ENCODE measurements around the gene SYNC. TPM values are rescaled to one million over a fixed set of nuclear protein-coding genes. Genes with fewer than 3 reads are reported as not detected.

Gene SYNC
- total and polyA plus RNA-seq, 10 of the 15 experiments (the other 5 are each of a cell fraction or from before 2014, with no cell fraction given): 0.04 to 0.12 (median 0.05) TPM; not detected in 7

DNA sequence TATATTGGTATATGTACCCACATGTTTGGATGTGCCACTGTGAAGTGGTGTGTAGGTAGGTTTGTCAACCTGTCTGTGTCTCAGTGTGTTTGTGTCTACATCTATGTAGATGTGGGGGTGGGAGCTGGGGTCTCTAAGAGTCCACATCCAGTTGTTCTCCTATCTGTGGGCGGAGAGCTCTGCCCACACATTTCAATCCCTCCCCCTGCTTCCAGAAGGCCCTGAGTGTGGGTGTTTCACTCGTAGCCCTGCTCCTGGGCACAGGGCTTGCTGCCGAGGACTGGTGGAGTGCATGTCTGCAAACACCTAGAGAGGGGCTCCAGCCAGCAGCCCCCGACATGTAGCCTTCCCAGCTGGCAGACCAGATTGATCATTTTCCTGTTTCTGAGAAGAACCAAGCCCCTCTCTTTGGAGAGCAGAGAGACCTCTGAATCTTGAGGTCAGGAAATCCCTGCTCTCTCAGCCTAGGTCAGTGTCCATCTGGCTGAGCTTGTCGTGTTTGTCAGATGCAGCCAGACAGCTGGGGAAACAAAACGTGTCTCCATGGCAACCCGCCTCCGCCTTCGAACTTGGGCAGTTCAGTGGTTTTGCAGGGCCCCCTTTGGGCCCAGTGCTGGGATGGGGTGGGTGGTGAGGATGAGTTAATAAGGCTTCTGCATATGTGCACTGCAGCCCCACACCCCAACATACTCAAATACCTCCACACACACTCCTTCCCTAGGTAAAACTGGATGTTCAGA, 31.2 kb upstream of the SYNC start:
- in situ Hi-C loops (cut with MboI) (no loop called here), intact Hi-C loops (cut with micrococcal nuclease; ENCODE audit: unreplicated experiment) (no loop called here)
- 11% methylated on average over 9 of the region's 9 CpGs for WGBS (ENCODE audit: insufficient coverage, insufficient replicate concordance, low lambda C conversion rate, missing lambda C conversion rate)
- SMC1A ChIA-PET (ENCODE audit: uncharacterized antibody, unreplicated experiment): interaction anchor here (0.6 to 1.7 kb wide), 5 partner anchors 21 to 42 kb away, joined by 3 to 8 read pairs (median 3); no protein-coding TSS in a partner anchor
- H3K4me3 ChIP-seq: no peak overlapping the region
- no peaks in the 10 kb centered on the region for H3K9me3 ChIP-seq (replicated peaks; ENCODE audit: control insufficient read depth, insufficient read depth, low read length)
- H3K27ac ChIP-seq (ENCODE audit: control insufficient read depth, insufficient read depth): no peak overlapping the region
- CTCF ChIA-PET: interaction anchor here (0.8 to 2.6 kb wide), 6 partner anchors 9 to 39 kb away, joined by 3 to 12 read pairs (median 6); no protein-coding TSS in a partner anchor
- H3K79me2 ChIP-seq (ENCODE audit: control insufficient read depth, insufficient read depth, low read length): no peaks in the 10 kb centered on the region
- no peaks in the 10 kb centered on the region; a peak in 1 of 4 replicates for H3K27me3 ChIP-seq (replicated peaks in 1 of 2; ENCODE audit: control insufficient read depth in 2 of 2, insufficient read depth in 2 of 2, low read length in 1 of 2)
- H2AFZ ChIP-seq (ENCODE audit: control insufficient read depth, low read depth, low read length): no peak overlapping the region
- H3K36me3 ChIP-seq (ENCODE audit: control insufficient read depth in 2 of 2, insufficient read depth in 2 of 2, low read length in 1 of 2): no peaks in the 10 kb centered on the region
- RAD21 ChIA-PET (ENCODE audit: unreplicated experiment): interaction anchor here (0.8 to 1.3 kb wide), 3 partner anchors 21 to 213 kb away, joined by 3 to 9 read pairs (median 3); no protein-coding TSS in a partner anchor
- DNase-seq (ENCODE audit: low read depth, low spot score): no peak
- BruUV-seq (replicated peaks): no TSS peak
- H3K4me2 ChIP-seq (ENCODE audit: control insufficient read depth, insufficient read depth): 0 out of 2 replicates have a peak overlapping the region, but pooled peaks have one; percentile 9
- H4K20me1 ChIP-seq (ENCODE audit: control insufficient read depth, insufficient read depth): no peaks in the 10 kb centered on the region
- FAIRE-seq: no peak
- no peak overlapping the region for H3K9ac ChIP-seq (ENCODE audit: control insufficient read depth, insufficient read depth, low read length)
- ATAC-seq: peak; percentile 84
- H3K4me1 ChIP-seq (ENCODE audit: control insufficient read depth, insufficient read depth, low read length): peaks cover 7% of the 10 kb centered on the region
- POLR2A ChIA-PET: interaction anchor here (0.5 to 0.8 kb wide), 3 partner anchors 16 to 40 kb away, joined by 3 to 5 read pairs (median 4); no protein-coding TSS in a partner anchor
- TF ChIP-seq BRCA1 (IDR thresholded peaks at IDR 0.05; ENCODE audit: low read depth, low read length) (no peak), BHLHE40 (IDR thresholded peaks at IDR 0.05; ENCODE audit: borderline replicate concordance in 1 of 2, low read depth in 2 of 2, low read length in 1 of 2) (peak; percentile 53 to 82; a peak in 3 of 4 replicates), TCF12 (IDR thresholded peaks at IDR 0.05; ENCODE audit: low read depth, low read length) (peak; percentile 67; the same call in 1 of the 2 replicates), RUNX3 (IDR thresholded peaks at IDR 0.05; ENCODE audit: low read length) (peak; percentile 63), SMAD5 (IDR thresholded peaks at IDR 0.05; ENCODE audit: low read depth) (no peak), BMI1 (IDR thresholded peaks at IDR 0.05; ENCODE audit: borderline replicate concordance) (peak; percentile 94), DPF2 (IDR thresholded peaks at IDR 0.05) (peak; percentile 63), SMC3 (IDR thresholded peaks at IDR 0.05; ENCODE audit: borderline replicate concordance, low read length) (no peak), HDAC2 (IDR thresholded peaks at IDR 0.05) (no peak), EED (IDR thresholded peaks at IDR 0.05; ENCODE audit: low read depth) (no peak), SIN3A (IDR thresholded peaks at IDR 0.05; ENCODE audit: low read depth, low read length) (peak; percentile 77; the same call in 1 of the 2 replicates)
- TF ChIP-seq, protein P1, sequence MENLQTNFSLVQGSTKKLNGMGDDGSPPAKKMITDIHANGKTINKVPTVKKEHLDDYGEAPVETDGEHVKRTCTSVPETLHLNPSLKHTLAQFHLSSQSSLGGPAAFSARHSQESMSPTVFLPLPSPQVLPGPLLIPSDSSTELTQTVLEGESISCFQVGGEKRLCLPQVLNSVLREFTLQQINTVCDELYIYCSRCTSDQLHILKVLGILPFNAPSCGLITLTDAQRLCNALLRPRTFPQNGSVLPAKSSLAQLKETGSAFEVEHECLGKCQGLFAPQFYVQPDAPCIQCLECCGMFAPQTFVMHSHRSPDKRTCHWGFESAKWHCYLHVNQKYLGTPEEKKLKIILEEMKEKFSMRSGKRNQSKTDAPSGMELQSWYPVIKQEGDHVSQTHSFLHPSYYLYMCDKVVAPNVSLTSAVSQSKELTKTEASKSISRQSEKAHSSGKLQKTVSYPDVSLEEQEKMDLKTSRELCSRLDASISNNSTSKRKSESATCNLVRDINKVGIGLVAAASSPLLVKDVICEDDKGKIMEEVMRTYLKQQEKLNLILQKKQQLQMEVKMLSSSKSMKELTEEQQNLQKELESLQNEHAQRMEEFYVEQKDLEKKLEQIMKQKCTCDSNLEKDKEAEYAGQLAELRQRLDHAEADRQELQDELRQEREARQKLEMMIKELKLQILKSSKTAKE (IDR thresholded peaks at IDR 0.05; ENCODE audit: low read depth, poor library complexity, severe bottlenecking): no peak
- TF ChIP-seq, protein P2, sequence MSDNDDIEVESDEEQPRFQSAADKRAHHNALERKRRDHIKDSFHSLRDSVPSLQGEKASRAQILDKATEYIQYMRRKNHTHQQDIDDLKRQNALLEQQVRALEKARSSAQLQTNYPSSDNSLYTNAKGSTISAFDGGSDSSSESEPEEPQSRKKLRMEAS (IDR thresholded peaks at IDR 0.05; ENCODE audit: low read depth, low read length): no peak
- TF ChIP-seq, protein P3, sequence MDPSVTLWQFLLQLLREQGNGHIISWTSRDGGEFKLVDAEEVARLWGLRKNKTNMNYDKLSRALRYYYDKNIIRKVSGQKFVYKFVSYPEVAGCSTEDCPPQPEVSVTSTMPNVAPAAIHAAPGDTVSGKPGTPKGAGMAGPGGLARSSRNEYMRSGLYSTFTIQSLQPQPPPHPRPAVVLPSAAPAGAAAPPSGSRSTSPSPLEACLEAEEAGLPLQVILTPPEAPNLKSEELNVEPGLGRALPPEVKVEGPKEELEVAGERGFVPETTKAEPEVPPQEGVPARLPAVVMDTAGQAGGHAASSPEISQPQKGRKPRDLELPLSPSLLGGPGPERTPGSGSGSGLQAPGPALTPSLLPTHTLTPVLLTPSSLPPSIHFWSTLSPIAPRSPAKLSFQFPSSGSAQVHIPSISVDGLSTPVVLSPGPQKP (IDR thresholded peaks at IDR 0.05; ENCODE audit: low read depth, low read length): no peak
- TF ChIP-seq, protein P4, sequence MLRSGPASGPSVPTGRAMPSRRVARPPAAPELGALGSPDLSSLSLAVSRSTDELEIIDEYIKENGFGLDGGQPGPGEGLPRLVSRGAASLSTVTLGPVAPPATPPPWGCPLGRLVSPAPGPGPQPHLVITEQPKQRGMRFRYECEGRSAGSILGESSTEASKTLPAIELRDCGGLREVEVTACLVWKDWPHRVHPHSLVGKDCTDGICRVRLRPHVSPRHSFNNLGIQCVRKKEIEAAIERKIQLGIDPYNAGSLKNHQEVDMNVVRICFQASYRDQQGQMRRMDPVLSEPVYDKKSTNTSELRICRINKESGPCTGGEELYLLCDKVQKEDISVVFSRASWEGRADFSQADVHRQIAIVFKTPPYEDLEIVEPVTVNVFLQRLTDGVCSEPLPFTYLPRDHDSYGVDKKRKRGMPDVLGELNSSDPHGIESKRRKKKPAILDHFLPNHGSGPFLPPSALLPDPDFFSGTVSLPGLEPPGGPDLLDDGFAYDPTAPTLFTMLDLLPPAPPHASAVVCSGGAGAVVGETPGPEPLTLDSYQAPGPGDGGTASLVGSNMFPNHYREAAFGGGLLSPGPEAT (IDR thresholded peaks at IDR 0.05; ENCODE audit: low read depth): no peak

Data from GM12878 (cell line).